Hepatocyte (in vitro differentiated cells): Measurements from ENCODE around the gene EPAS1. TPM values are rescaled to one million over a fixed set of nuclear protein-coding genes. Genes with fewer than 3 reads are reported as not detected.

Experiments used
- DNase-seq: peaks from one replicate; pipeline ENCODE4 v3.0.0-alpha.2; 2016; ENCODE audit warnings: low spot score
- H2AFZ ChIP-seq: fragments of 200-600 bp; sonication (generic); 2 replicates; pipeline ENCODE4 v1.6.0; 2016; ENCODE audit warnings: antibody characterized with exemption, mild to moderate bottlenecking
- H3K27ac ChIP-seq: fragments of 200-600 bp; sonication (generic); 2 replicates; pipeline ENCODE4 v1.5.1; 2016; ENCODE audit warnings: mild to moderate bottlenecking
- H3K27me3 ChIP-seq: fragments of 200-600 bp; sonication (generic); 2 replicates; pipeline ENCODE4 v1.6.1; 2016
- H3K36me3 ChIP-seq: fragments of 200-600 bp; sonication (generic); replicated peaks from 2 replicates; pipeline ENCODE4 v1.5.1; 2016; ENCODE audit warnings: low read depth; ENCODE audit not compliant: insufficient read depth
- H3K4me1 ChIP-seq: fragments of 200-600 bp; sonication (generic); 2 replicates; pipeline ENCODE4 v1.5.1; 2016; ENCODE audit warnings: mild to moderate bottlenecking, moderate library complexity; ENCODE audit not compliant: insufficient read depth
- H3K4me2 ChIP-seq: fragments of 200-600 bp; sonication (generic); 2 replicates; pipeline ENCODE4 v1.6.0; 2016
- H3K4me3 ChIP-seq: fragments of 200-600 bp; sonication (generic); 2 replicates; pipeline ENCODE4 v1.5.1; 2016; ENCODE audit warnings: mild to moderate bottlenecking
- H3K79me2 ChIP-seq: fragments of 200-600 bp; sonication (generic); 2 replicates; pipeline ENCODE4 v1.6.0; 2017; ENCODE audit warnings: mild to moderate bottlenecking
- H3K9me2 ChIP-seq: fragments of 200-600 bp; sonication (generic); replicated peaks from 2 replicates; pipeline ENCODE4 v1.6.0; 2017; ENCODE audit warnings: mild to moderate bottlenecking; ENCODE audit not compliant: insufficient read depth
- H3K9me3 ChIP-seq: fragments of 200-600 bp; sonication (generic); 2 replicates; pipeline ENCODE4 v1.5.1; 2016; ENCODE audit warnings: low read depth, mild to moderate bottlenecking
- H4K20me1 ChIP-seq: fragments of 200-600 bp; sonication (generic); 2 replicates; pipeline ENCODE4 v1.6.0; 2016; ENCODE audit warnings: mild to moderate bottlenecking; ENCODE audit not compliant: insufficient read depth, poor library complexity, severe bottlenecking
- CTCF ChIP-seq: fragments of 200-600 bp; sonication (generic); IDR thresholded peaks from 2 replicates; pipeline ENCODE4 v1.5.1; 2016; ENCODE audit warnings: antibody characterized with exemption, mild to moderate bottlenecking; ENCODE audit not compliant: poor library complexity
- EZH2 ChIP-seq: fragments of 200-600 bp; sonication (generic); IDR thresholded peaks from 2 replicates; pipeline ENCODE4 v1.6.1; 2016; ENCODE audit warnings: antibody characterized with exemption, mild to moderate bottlenecking, borderline replicate concordance
- EZH2phosphoT487 ChIP-seq: fragments of 200-600 bp; sonication (generic); IDR thresholded peaks from one replicate; pipeline ENCODE4 v1.6.1; 2018; ENCODE audit warnings: antibody characterized with exemption, mild to moderate bottlenecking, low read depth, moderate library complexity; ENCODE audit not compliant: unreplicated experiment, severe bottlenecking
- WGBS: methylation state at CpG from one replicate; pipeline ENCODE4 v1.1.6; 2016; ENCODE audit warnings: low lambda C conversion rate; ENCODE audit errors: missing lambda C conversion rate; 5-methylcytosine and 5-hydroxymethylcytosine counted together
- polyA plus RNA-seq: library from polyadenylated mRNA; unstranded; fragments of >200 nt; fragmentation: Nextera tagmentation; extraction: Ambion mirVana; gene quantifications from 2 replicates; pipeline ENCODE4 v1.2.1, GENCODE V29; 2016
- total RNA-seq: library from RNA; depleted of rRNA; stranded (reverse); fragments of >200 nt; gene quantifications from 2 replicates; pipeline ENCODE4 v1.2.3, GENCODE V29; 2014

The EPAS1 gene
- total and polyA plus RNA-seq, 2 experiments from 2014 or later, result 112 to 115 TPM

- Histone ChIP-seq H3K27ac (no peak overlapping the region), H3K27me3 (no peaks in the 10 kb centered on the region), H3K9me3 (no peaks in the 10 kb centered on the region), H3K79me2 (no peaks in the 10 kb centered on the region), H3K4me1 (no peaks in the 10 kb centered on the region), H3K36me3 (no peaks in the 10 kb centered on the region), H2AFZ (no peak overlapping the region), H3K4me2 (no peak overlapping the region), H3K4me3 (no peak overlapping the region), H3K9me2 (no peaks in the 10 kb centered on the region), H4K20me1 (no peaks in the 10 kb centered on the region)
- TF ChIP-seq EZH2 (no peak), CTCF (no peak), EZH2phosphoT487 (no peak)
- WGBS, result 86% methylated on average over 12 of the region's 12 CpGs
- no peak for DNase-seq
Observed at GRCh38 chr2:46392561-46393346, 95.5 kb downstream of the EPAS1 start.

- Histone ChIP-seq H3K36me3 (no peaks in the 10 kb centered on the region), H4K20me1 (no peaks in the 10 kb centered on the region), H3K27me3 (no peaks in the 10 kb centered on the region), H3K4me3 (no peak overlapping the region), H3K27ac (no peak overlapping the region), H3K79me2 (no peaks in the 10 kb centered on the region), H3K4me2 (no peak overlapping the region), H3K9me2 (no peaks in the 10 kb centered on the region), H2AFZ (no peak overlapping the region), H3K4me1 (no peaks in the 10 kb centered on the region), H3K9me3 (no peaks in the 10 kb centered on the region)
- WGBS, result 95% methylated on average over 12 of the region's 12 CpGs
- TF ChIP-seq EZH2 (no peak), EZH2phosphoT487 (no peak), CTCF (no peak)
- DNase-seq, result no peak
Observed at GRCh38 chr2:46393347-46393820, 96.2 kb downstream of the EPAS1 start.

- Histone ChIP-seq H3K9me2 (no peaks in the 10 kb centered on the region), H3K79me2 (no peaks in the 10 kb centered on the region), H4K20me1 (no peaks in the 10 kb centered on the region), H3K4me2 (no peak overlapping the region), H3K4me3 (no peak overlapping the region), H3K9me3 (no peaks in the 10 kb centered on the region), H3K27ac (no peak overlapping the region), H3K36me3 (no peaks in the 10 kb centered on the region), H3K4me1 (no peaks in the 10 kb centered on the region), H2AFZ (no peak overlapping the region), H3K27me3 (no peaks in the 10 kb centered on the region)
- 69% methylated on average over 3 of the region's 3 CpGs for WGBS
- no peak for DNase-seq
- TF ChIP-seq EZH2phosphoT487 (no peak), EZH2 (no peak), CTCF (no peak)
Observed at GRCh38 chr2:46393865-46394264, 96.7 kb downstream of the EPAS1 start.
